Brain microvascular endothelial cell (primary cell): ENCODE results near the gene SEPTIN5.

Source experiments
- DNase-seq: peaks from one replicate; pipeline ENCODE4 v3.0.0-alpha.2; 2020
- H3K27ac ChIP-seq: fragments of 250-450 bp; sonication (Bioruptor Pico); 2 replicates; pipeline ENCODE4 v1.5.1; 2020; ENCODE audit warnings: mild to moderate bottlenecking, moderate library complexity
- H3K27me3 ChIP-seq: fragments of 250-450 bp; sonication (Bioruptor Pico); replicated peaks from 2 replicates; pipeline ENCODE4 v1.5.1; 2020; ENCODE audit warnings: mild to moderate bottlenecking
- H3K36me3 ChIP-seq: fragments of 250-450 bp; sonication (Bioruptor Pico); replicated peaks from 2 replicates; pipeline ENCODE4 v1.5.1; 2020; ENCODE audit warnings: mild to moderate bottlenecking
- H3K4me3 ChIP-seq: 2 replicates; pipeline ENCODE4 v1.5.1; 2011; ENCODE audit warnings: low read depth, mild to moderate bottlenecking, control low read depth, low read length, moderate library complexity
- in situ Hi-C: cut with HindIII; loops from 2 replicates; pipeline ENCODE4 v1.10.0; 2017; ENCODE audit warnings: low sequenced_read_pairs, low pct_ligation_motif_present
- TF ChIP-seq, protein P1 (sequence below): IDR thresholded peaks from 2 replicates; pipeline ENCODE4 v1.5.1; 2011; ENCODE audit warnings: low read depth, mild to moderate bottlenecking, moderate library complexity, low read length, control low read depth, inconsistent platforms; ENCODE audit errors: missing control alignments

SEPTIN5 gene

GRCh38 chr22:19667872-19668740, 46.2 kb upstream of the SEPTIN5 start:
- TF ChIP-seq, protein P1, sequence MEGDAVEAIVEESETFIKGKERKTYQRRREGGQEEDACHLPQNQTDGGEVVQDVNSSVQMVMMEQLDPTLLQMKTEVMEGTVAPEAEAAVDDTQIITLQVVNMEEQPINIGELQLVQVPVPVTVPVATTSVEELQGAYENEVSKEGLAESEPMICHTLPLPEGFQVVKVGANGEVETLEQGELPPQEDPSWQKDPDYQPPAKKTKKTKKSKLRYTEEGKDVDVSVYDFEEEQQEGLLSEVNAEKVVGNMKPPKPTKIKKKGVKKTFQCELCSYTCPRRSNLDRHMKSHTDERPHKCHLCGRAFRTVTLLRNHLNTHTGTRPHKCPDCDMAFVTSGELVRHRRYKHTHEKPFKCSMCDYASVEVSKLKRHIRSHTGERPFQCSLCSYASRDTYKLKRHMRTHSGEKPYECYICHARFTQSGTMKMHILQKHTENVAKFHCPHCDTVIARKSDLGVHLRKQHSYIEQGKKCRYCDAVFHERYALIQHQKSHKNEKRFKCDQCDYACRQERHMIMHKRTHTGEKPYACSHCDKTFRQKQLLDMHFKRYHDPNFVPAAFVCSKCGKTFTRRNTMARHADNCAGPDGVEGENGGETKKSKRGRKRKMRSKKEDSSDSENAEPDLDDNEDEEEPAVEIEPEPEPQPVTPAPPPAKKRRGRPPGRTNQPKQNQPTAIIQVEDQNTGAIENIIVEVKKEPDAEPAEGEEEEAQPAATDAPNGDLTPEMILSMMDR = no peak
- Histone ChIP-seq H3K27ac (peak overlapping the region; percentile 84), H3K36me3 (no peaks in the 10 kb centered on the region), H3K27me3 (no peaks in the 10 kb centered on the region), H3K4me3 (no peak overlapping the region)
- in situ Hi-C loops = no loop called here
- DNase-seq = no peak

GRCh38 chr22:19668748-19669147, 45.6 kb upstream of the SEPTIN5 start:
- no peak overlapping the region for H3K27ac ChIP-seq
- no peak overlapping the region for H3K4me3 ChIP-seq
- no peaks in the 10 kb centered on the region for H3K36me3 ChIP-seq
- no peaks in the 10 kb centered on the region for H3K27me3 ChIP-seq
- TF ChIP-seq, protein P1 = no peak
- DNase-seq = no peak
- in situ Hi-C loops = no loop called here

DNA sequence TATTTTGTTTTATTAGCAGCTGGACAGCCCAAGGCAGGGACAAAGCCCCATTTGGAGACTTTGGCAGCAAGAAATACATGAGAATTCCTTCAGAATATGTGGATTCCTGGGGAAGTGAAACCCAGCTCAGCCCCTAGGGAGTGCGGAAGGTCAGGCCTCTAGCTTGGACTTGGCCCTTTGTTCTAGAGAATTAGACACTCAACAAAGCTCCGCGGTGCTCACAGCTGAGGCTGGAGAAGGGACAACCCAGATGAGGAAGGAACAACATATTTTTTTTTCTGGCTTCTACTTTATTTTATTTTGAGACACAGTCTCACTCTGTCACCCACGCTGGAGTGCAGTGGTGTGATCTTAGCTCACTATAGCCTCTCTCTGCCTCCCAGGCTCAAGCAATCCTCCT, 44.7 kb upstream of the SEPTIN5 start:
- Histone ChIP-seq H3K36me3 (no peaks in the 10 kb centered on the region), H3K27me3 (no peaks in the 10 kb centered on the region), H3K27ac (no peak overlapping the region), H3K4me3 (no peak overlapping the region)
- in situ Hi-C loops = no loop called here
- DNase-seq = no peak
- TF ChIP-seq, protein P1 = no peak

DNA sequence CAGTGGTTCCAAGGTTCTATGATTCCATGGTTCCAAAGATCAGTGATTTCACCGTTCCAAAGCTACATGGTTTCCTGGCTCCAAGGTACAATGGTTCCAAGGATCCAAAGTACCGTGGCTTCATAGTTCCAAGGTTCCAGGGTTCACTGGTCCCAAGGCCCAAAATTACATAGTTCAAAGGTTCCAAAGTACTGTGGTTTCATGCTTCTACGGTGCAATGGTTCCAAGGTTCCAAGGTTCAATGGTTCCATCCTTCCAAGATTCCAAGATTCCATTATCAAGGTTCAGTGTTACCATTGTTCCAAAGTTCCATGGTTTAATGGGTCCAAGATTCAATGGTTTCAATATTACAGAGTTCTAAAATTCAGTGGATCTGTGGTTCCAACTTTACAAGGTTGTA, 43.0 kb upstream of the SEPTIN5 start:
- no peaks in the 10 kb centered on the region for H3K36me3 ChIP-seq
- DNase-seq = no peak
- TF ChIP-seq, protein P1 = no peak
- no peak overlapping the region for H3K4me3 ChIP-seq
- H3K27ac ChIP-seq = no peak overlapping the region
- H3K27me3 ChIP-seq = no peaks in the 10 kb centered on the region
- in situ Hi-C loops = no loop called here

GRCh38 chr22:19672054-19672776, 42.1 kb upstream of the SEPTIN5 start:
- Histone ChIP-seq H3K36me3 (no peaks in the 10 kb centered on the region), H3K4me3 (no peak overlapping the region), H3K27me3 (no peaks in the 10 kb centered on the region), H3K27ac (no peak overlapping the region)
- DNase-seq = no peak
- TF ChIP-seq, protein P1 = no peak
- in situ Hi-C loops = no loop called here
